Measurements from ENCODE around the gene CBLB. TPM values are rescaled to one million over a fixed set of nuclear protein-coding genes. Genes with fewer than 3 reads are reported as not detected.

The CBLB gene
- total RNA-seq (100 to 1,000 TPM in 1 of 7 donors, 10 to 100 TPM in 6; 30.6 to 133 (median 40.5) TPM), polyA plus RNA-seq (10 to 100 TPM; 14.8 to 51.8 TPM)
- long read RNA-seq, donor 1, partial matches to known transcripts, result 21 of 28 reads
- long read RNA-seq, donor 1, other reads (novel, unspliced or antisense), result 6 of 28 reads
- long read RNA-seq, donor 2, full-length matches to known transcripts, result 3 of 9 reads
- long read RNA-seq, donor 2, partial matches to known transcripts, result 6 of 9 reads
- long read RNA-seq, donor 2, other reads (novel, unspliced or antisense), result 0 of 9 reads
- long read RNA-seq, donor 3, full-length matches to known transcripts, result 6 of 18 reads
- long read RNA-seq, donor 3, partial matches to known transcripts, result 2 of 18 reads
- long read RNA-seq, donor 3, other reads (novel, unspliced or antisense), result 10 of 18 reads

GRCh38 chr3:105868742-105869530 is at the start of gene CBLB:
TSS of gene CBLB (minus strand) at chr3:105869012. CDS start at chr3:105867577, 1,435 bp downstream.
- Histone ChIP-seq H3K36me3 (no peaks in the 10 kb centered on the region), H3K4me3 (peak within 1 kb of the TSS; percentile 92), H3K9me3 (no peaks in the 10 kb centered on the region), H3K27me3 (no peaks in the 10 kb centered on the region), H3K4me1 (ENCODE audit: insufficient read depth) (peaks cover 4% of the 10 kb centered on the region), H3K27ac (peak within 1 kb of the TSS; percentile 72 to 95)
- 0% methylated on average over 46 to 68 of the region's 68 CpGs for WGBS, 3 donors
- DNase-seq, result peak; percentile 90 to 94 (median 92)
- intact Hi-C loops (cut with DNase I), result loop anchor here in 1 of 4 donors (2.0 kb wide), 1 partner anchor 38 kb away; no protein-coding TSS in a partner anchor
- TF ChIP-seq CTCF (IDR thresholded peaks at IDR 0.05) (peak in 1 of 3 donors; percentile 22), EP300 (IDR thresholded peaks at IDR 0.05) (no peak), POLR2A (IDR thresholded peaks at IDR 0.05) (peak; percentile 70)

GRCh38 chr3:105916767-105917166 is 48.0 kb upstream of the CBLB start:
- 95 to 99% (median 98%) methylated on average over 2 of the region's 2 CpGs for WGBS, 3 donors
- TF ChIP-seq CTCF (IDR thresholded peaks at IDR 0.05) (no peak), EP300 (IDR thresholded peaks at IDR 0.05) (no peak), POLR2A (IDR thresholded peaks at IDR 0.05) (no peak)

GRCh38 chr3:105915524-105915923 is 46.7 kb upstream of the CBLB start:
- H3K4me1 ChIP-seq (ENCODE audit: insufficient read depth), result no peaks in the 10 kb centered on the region
- intact Hi-C loops (cut with DNase I), result no loop called here
- WGBS, 3 donors, result 96 to 99% (median 98%) methylated on average over 2 of the region's 2 CpGs
- no peaks in the 10 kb centered on the region for H3K9me3 ChIP-seq
- no peaks in the 10 kb centered on the region for H3K36me3 ChIP-seq
- no peak for DNase-seq
- H3K27ac ChIP-seq, result no peak overlapping the region
- TF ChIP-seq EP300 (IDR thresholded peaks at IDR 0.05) (no peak), CTCF (IDR thresholded peaks at IDR 0.05) (no peak), POLR2A (IDR thresholded peaks at IDR 0.05) (no peak)
- H3K4me3 ChIP-seq, result no peak overlapping the region
- H3K27me3 ChIP-seq, result no peaks in the 10 kb centered on the region

More at GRCh38 chr3:105916767-105917166, 48.0 kb upstream of the CBLB start:
- DNase-seq, result no peak
- H3K9me3 ChIP-seq, result no peaks in the 10 kb centered on the region
- H3K36me3 ChIP-seq, result no peaks in the 10 kb centered on the region
- no peak overlapping the region for H3K4me3 ChIP-seq
- H3K27me3 ChIP-seq, result no peaks in the 10 kb centered on the region
- no peaks in the 10 kb centered on the region for H3K4me1 ChIP-seq (ENCODE audit: insufficient read depth)
- intact Hi-C loops (cut with DNase I), result no loop called here
- H3K27ac ChIP-seq, result no peak overlapping the region

- intact Hi-C loops (cut with DNase I), result no loop called here
- Histone ChIP-seq H3K4me3 (no peak overlapping the region), H3K27me3 (no peaks in the 10 kb centered on the region), H3K9me3 (no peaks in the 10 kb centered on the region), H3K36me3 (no peaks in the 10 kb centered on the region), H3K27ac (no peak overlapping the region), H3K4me1 (ENCODE audit: insufficient read depth) (no peaks in the 10 kb centered on the region)
- WGBS, 3 donors, result 94 to 95% (median 95%) methylated on average over 7 of the region's 7 CpGs
- DNase-seq, result no peak
- TF ChIP-seq CTCF (IDR thresholded peaks at IDR 0.05), result no peak
- TF ChIP-seq EP300 (IDR thresholded peaks at IDR 0.05), result no peak
- no peak for TF ChIP-seq POLR2A (IDR thresholded peaks at IDR 0.05)
These were observed 44.8 kb upstream of the CBLB start for GRCh38 chr3:105913616-105914015.

Measured in ovary (tissue), 10 donors.